HEK293T (cell line): Measurements from ENCODE around the gene BACH2.

Experiments used
- ARNT ChIP-seq: fragments of 450-650 bp; IDR thresholded peaks from 2 replicates; pipeline ENCODE4 v1.6.1; 2017; ENCODE audit warnings: mild to moderate bottlenecking
- BHLHE40 ChIP-seq: fragments of 450-650 bp; IDR thresholded peaks from 2 replicates; pipeline ENCODE4 v1.6.1; 2016; ENCODE audit warnings: mild to moderate bottlenecking, moderate library complexity, borderline replicate concordance
- CTBP1 ChIP-seq: fragments of 450-650 bp; IDR thresholded peaks from 2 replicates; pipeline ENCODE4 v1.6.1; 2016; ENCODE audit warnings: borderline replicate concordance
- FOXA1 ChIP-seq: fragments of 450-650 bp; IDR thresholded peaks from 2 replicates; pipeline ENCODE4 v1.6.1; 2016; ENCODE audit warnings: mild to moderate bottlenecking
- FOXK2 ChIP-seq: fragments of 450-650 bp; IDR thresholded peaks from 2 replicates; pipeline ENCODE4 v1.6.1; 2016; ENCODE audit warnings: mild to moderate bottlenecking
- FOXM1 ChIP-seq: fragments of 450-650 bp; IDR thresholded peaks from 2 replicates; pipeline ENCODE4 v1.6.1; 2017; ENCODE audit warnings: mild to moderate bottlenecking, borderline replicate concordance
- HDGF ChIP-seq: fragments of 450-650 bp; IDR thresholded peaks from 2 replicates; pipeline ENCODE4 v1.6.1; 2017; ENCODE audit warnings: antibody characterized with exemption, borderline replicate concordance
- LEF1 ChIP-seq: fragments of 450-650 bp; IDR thresholded peaks from 2 replicates; pipeline ENCODE4 v1.6.1; 2017; ENCODE audit warnings: mild to moderate bottlenecking, borderline replicate concordance
- NFRKB ChIP-seq: fragments of 450-650 bp; IDR thresholded peaks from 2 replicates; pipeline ENCODE4 v1.6.1; 2016; ENCODE audit warnings: mild to moderate bottlenecking, moderate library complexity
- SP1 ChIP-seq: fragments of 450-650 bp; IDR thresholded peaks from 2 replicates; pipeline ENCODE4 v1.6.1; 2017
- SUZ12 ChIP-seq: fragments of 450-650 bp; IDR thresholded peaks from 2 replicates; pipeline ENCODE4 v1.6.1; 2016; ENCODE audit warnings: mild to moderate bottlenecking
- ZNF384 ChIP-seq: fragments of 450-650 bp; IDR thresholded peaks from 2 replicates; pipeline ENCODE4 v1.6.1; 2016
- TF ChIP-seq, protein P1 (sequence below): fragments of 450-650 bp; IDR thresholded peaks from 2 replicates; pipeline ENCODE4 v1.6.1; 2016

DNA sequence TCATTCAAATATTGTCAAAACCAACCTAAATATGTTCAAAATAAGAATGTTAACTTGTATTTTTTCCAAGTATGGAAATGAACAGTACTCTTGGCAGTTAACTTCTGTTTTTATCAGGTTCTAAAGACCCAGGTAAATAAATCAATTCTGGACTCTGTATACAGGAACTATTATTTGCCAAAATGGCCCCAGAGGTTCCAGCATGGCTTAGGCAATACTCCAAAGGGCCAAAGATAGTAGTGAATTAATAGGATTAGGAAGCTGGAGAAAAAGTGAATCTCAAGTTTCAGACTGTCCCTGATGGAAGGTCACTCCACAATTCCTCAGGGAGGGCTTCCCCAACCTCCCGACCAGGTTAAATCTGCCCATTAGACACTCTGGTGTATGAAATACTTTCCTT, 6.7 kb downstream of the BACH2 start:
- TF ChIP-seq ARNT (no peak), SP1 (no peak), FOXK2 (no peak), BHLHE40 (no peak), SUZ12 (no peak), NFRKB (no peak), LEF1 (no peak), ZNF384 (no peak), FOXM1 (no peak), HDGF (no peak), FOXA1 (no peak), CTBP1 (no peak)
- TF ChIP-seq, protein P1, sequence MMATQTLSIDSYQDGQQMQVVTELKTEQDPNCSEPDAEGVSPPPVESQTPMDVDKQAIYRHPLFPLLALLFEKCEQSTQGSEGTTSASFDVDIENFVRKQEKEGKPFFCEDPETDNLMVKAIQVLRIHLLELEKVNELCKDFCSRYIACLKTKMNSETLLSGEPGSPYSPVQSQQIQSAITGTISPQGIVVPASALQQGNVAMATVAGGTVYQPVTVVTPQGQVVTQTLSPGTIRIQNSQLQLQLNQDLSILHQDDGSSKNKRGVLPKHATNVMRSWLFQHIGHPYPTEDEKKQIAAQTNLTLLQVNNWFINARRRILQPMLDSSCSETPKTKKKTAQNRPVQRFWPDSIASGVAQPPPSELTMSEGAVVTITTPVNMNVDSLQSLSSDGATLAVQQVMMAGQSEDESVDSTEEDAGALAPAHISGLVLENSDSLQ: no peak
